Measurements from ENCODE around the gene SEMA3C. TPM values are rescaled to one million over a fixed set of nuclear protein-coding genes. Genes with fewer than 3 reads are reported as not detected.
A peak's percentile ranks its signal among the peaks of the same experiment; 100 is the strongest.

The SEMA3C gene
- total RNA-seq, 1 experiment from 2014 or later: 136 TPM

DNA sequence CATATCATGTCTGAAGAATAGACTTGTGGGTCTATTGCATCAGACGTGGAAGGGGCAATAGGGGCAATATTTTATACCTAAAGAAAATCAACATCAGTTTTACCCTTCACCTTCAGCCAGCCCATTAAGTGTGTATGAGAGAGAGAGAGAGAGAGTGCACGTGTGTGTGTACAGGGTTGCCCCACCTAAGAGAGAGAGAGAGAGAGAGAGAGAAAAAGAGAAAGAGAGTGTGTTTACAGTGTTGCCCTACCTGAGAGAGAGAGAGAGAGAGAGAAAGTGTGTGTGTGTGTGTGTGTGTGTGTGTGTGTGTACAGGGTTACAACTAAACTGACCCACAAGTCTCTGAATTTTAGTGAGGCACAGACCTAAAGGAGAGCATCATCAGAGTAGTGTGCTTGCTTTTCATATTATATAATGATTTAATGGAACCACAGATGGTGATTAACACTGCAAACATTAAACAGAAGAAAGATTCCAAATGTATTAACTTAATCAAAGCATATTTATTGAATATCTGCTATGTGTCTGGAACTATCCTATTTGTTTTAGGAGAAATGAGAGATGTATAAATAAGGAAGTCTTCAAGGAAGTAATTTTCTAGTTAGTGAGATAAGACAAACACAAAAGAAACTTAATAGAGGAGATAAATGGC lies 213.6 kb downstream of the SEMA3C start:
- DNase-seq (ENCODE audit: low read depth): no peak

GRCh38 chr7:80703272-80703671 lies 215.6 kb downstream of the SEMA3C start:
- DNase-seq (ENCODE audit: low read depth): peak; percentile 31

GRCh38 chr7:80699721-80700256 lies 219.1 kb downstream of the SEMA3C start:
- peak; percentile 50 for DNase-seq (ENCODE audit: low read depth)

GRCh38 chr7:80699045-80699638 lies 219.7 kb downstream of the SEMA3C start:
- peak; percentile 75 for DNase-seq (ENCODE audit: low read depth)

All from LHCN-M2 (cell line).